Karpas-422 (cell line): ENCODE results near the gene SDK1. TPM values are rescaled to one million over a fixed set of nuclear protein-coding genes. Genes with fewer than 3 reads are reported as not detected.

Source experiments
- DNase-seq: peaks from one replicate; pipeline ENCODE4 v3.0.0-alpha.2; 2015
- H2AFZ ChIP-seq: fragments of 200-600 bp; sonication (generic); 2 replicates; pipeline ENCODE4 v1.6.1; 2014; ENCODE audit warnings: antibody characterized with exemption, low read length, mixed read lengths
- H3K27ac ChIP-seq: fragments of 200-600 bp; sonication (generic); 2 replicates; pipeline ENCODE4 v1.5.1; 2014; ENCODE audit warnings: mild to moderate bottlenecking, low read length, moderate library complexity
- H3K27me3 ChIP-seq: fragments of 200-600 bp; sonication (generic); 2 replicates; pipeline ENCODE4 v1.6.1; 2014; ENCODE audit warnings: low read length, mixed read lengths
- H3K36me3 ChIP-seq: fragments of 200-600 bp; sonication (generic); 2 replicates; pipeline ENCODE4 v1.6.1; 2014; ENCODE audit warnings: low read length, mixed read lengths; ENCODE audit not compliant: insufficient read depth
- H3K4me1 ChIP-seq: fragments of 200-600 bp; sonication (generic); 2 replicates; pipeline ENCODE4 v1.6.1; 2014; ENCODE audit warnings: mild to moderate bottlenecking, low read length, mixed read lengths
- H3K4me2 ChIP-seq: fragments of 200-600 bp; sonication (generic); 2 replicates; pipeline ENCODE4 v1.6.1; 2014; ENCODE audit warnings: low read length, low read depth, mild to moderate bottlenecking; ENCODE audit not compliant: poor library complexity, severe bottlenecking
- H3K4me3 ChIP-seq: fragments of 200-600 bp; sonication (generic); 2 replicates; pipeline ENCODE4 v1.5.1; 2014; ENCODE audit warnings: mild to moderate bottlenecking, antibody characterized with exemption, low read length, mixed read lengths
- H3K79me2 ChIP-seq: fragments of 200-600 bp; sonication (generic); 2 replicates; pipeline ENCODE4 v1.6.1; 2014; ENCODE audit warnings: mild to moderate bottlenecking, low read length, mixed read lengths
- H3K9ac ChIP-seq: fragments of 200-600 bp; sonication (generic); 2 replicates; pipeline ENCODE4 v1.6.0; 2014; ENCODE audit warnings: low read length
- H3K9me2 ChIP-seq: fragments of 200-600 bp; sonication (generic), shearing (Covaris generic); replicated peaks from 2 replicates; pipeline ENCODE4 v1.6.0; 2014; ENCODE audit warnings: mild to moderate bottlenecking, low read length, moderate library complexity; ENCODE audit not compliant: insufficient read depth
- H3K9me3 ChIP-seq: fragments of 300-700, 200-600 bp; sonication (generic); 2 replicates; pipeline ENCODE4 v1.6.1; 2014; ENCODE audit warnings: low read length, mixed read lengths
- H4K20me1 ChIP-seq: fragments of 200-600 bp; sonication (generic); 2 replicates; pipeline ENCODE4 v1.6.1; 2014; ENCODE audit warnings: mild to moderate bottlenecking, antibody characterized with exemption, low read length, low read depth; ENCODE audit not compliant: insufficient read depth
- total RNA-seq: library from RNA; depleted of rRNA; stranded (reverse); fragments of >200 nt; shearing (Covaris generic); gene quantifications from 2 replicates; pipeline ENCODE4 v1.2.3, GENCODE V29; 2014; ENCODE audit warnings: low replicate concordance

SDK1 gene
- total RNA-seq, 1 experiment from 2014 or later = not detected

DNA sequence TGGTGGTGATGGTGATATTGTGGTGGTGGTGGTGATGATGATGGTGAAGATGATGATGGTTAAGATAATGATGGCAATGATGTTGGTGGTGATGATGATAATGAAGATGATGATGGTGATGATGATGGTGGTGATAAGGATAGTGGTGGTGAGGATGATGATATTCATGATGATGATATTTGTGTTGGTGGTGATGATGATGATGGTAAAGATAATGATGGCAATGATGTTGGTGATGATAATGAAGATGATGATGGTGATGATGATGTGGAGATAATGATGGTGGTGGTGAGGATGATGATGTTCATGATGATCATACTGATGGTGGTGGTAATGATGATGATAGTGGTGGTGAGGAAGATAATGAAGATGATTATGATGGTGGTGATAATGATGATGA lies 30.7 kb upstream of the SDK1 start:
- H4K20me1 ChIP-seq = no peaks in the 10 kb centered on the region
- H3K9ac ChIP-seq = no peak overlapping the region
- no peaks in the 10 kb centered on the region for H3K79me2 ChIP-seq

DNA sequence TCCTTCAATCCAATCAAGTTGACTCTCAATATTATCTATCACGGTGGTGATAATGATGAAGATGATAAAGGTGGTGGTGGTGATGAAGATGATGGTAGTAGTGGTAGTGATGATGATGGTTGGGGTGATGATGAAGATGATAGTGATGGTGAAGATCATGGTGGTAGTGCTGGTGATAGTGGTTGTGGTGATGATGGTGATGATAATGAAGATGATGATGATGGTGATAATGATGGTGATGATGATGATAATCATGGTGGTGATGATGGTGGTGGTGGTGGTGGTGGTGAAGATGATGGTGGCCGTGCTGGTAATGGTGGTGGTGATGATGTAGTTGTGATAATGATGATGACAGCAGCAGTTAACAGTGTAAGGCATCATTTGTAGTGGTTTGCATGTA lies 29.8 kb upstream of the SDK1 start:
- no peak overlapping the region for H3K4me2 ChIP-seq
- H3K4me1 ChIP-seq = no peaks in the 10 kb centered on the region
- no peak overlapping the region for H3K4me3 ChIP-seq
- H3K36me3 ChIP-seq = no peaks in the 10 kb centered on the region
- H4K20me1 ChIP-seq = no peaks in the 10 kb centered on the region
- H3K9me3 ChIP-seq = no peaks in the 10 kb centered on the region
- H3K9me2 ChIP-seq = no peaks in the 10 kb centered on the region
- H3K79me2 ChIP-seq = no peaks in the 10 kb centered on the region
- DNase-seq = no peak
- no peak overlapping the region for H2AFZ ChIP-seq
- H3K27ac ChIP-seq = no peak overlapping the region
- no peaks in the 10 kb centered on the region for H3K27me3 ChIP-seq
- no peak overlapping the region for H3K9ac ChIP-seq

More for the DNA sequence above, 30.7 kb upstream of the SDK1 start:
- no peak overlapping the region for H3K4me2 ChIP-seq
- no peak overlapping the region for H3K4me3 ChIP-seq
- no peak overlapping the region for H3K27ac ChIP-seq
- H3K9me3 ChIP-seq = no peaks in the 10 kb centered on the region
- H3K27me3 ChIP-seq = no peaks in the 10 kb centered on the region
- no peak for DNase-seq
- H3K36me3 ChIP-seq = no peaks in the 10 kb centered on the region
- no peaks in the 10 kb centered on the region for H3K4me1 ChIP-seq
- H2AFZ ChIP-seq = no peak overlapping the region
- H3K9me2 ChIP-seq = no peaks in the 10 kb centered on the region

DNA sequence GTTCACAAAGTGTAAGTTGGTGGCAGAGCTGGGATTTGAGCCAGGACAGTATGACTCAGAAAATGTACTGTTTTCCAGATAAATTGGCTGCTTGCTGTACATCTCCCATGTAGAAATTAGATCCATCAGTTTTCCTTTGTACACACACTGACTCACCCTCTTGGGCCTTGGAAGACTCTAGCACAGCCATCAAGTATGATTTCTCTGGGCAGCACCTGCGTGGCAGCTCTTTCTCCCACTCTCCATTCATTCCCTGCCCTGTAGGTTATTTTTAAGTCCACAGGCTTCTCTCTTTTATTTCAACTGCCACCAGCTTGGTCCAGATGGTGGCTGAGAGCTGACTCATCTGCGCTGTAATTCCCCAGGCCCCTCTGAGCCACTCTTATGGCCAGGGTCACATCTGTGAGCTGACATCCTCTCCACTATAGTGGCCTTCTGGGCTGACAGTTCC lies 28.3 kb upstream of the SDK1 start:
- Histone ChIP-seq H3K9me3 (no peaks in the 10 kb centered on the region), H3K9ac (no peak overlapping the region), H4K20me1 (no peaks in the 10 kb centered on the region), H3K4me1 (no peaks in the 10 kb centered on the region), H3K4me3 (no peak overlapping the region), H3K79me2 (no peaks in the 10 kb centered on the region), H3K27ac (no peak overlapping the region), H3K9me2 (no peaks in the 10 kb centered on the region), H2AFZ (no peak overlapping the region), H3K4me2 (no peak overlapping the region), H3K27me3 (no peaks in the 10 kb centered on the region), H3K36me3 (no peaks in the 10 kb centered on the region)
- DNase-seq = no peak

DNA sequence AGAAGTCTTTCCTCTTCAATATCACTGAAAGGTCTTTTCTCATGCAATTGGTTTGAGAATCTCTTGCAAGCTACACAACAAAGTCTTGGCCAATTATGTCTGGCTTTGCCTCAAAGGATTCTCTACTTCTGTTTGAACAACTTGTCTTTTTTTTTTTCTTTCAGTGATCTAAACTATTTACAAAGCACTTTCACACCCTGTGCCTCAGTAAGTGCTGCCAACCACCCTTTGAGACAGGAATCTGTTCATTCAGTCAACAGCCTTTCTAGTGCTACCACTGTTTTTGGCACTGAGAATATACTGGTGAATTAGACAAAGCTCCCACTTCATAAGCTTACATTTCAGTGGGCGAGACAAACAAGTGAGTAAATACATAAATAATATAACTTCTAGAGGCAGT lies 26.9 kb upstream of the SDK1 start:
- DNase-seq = no peak
- no peaks in the 10 kb centered on the region for H3K79me2 ChIP-seq
- no peaks in the 10 kb centered on the region for H3K36me3 ChIP-seq
- H3K4me2 ChIP-seq = no peak overlapping the region
- no peak overlapping the region for H3K4me3 ChIP-seq
- H3K27me3 ChIP-seq = no peaks in the 10 kb centered on the region
- no peak overlapping the region for H2AFZ ChIP-seq
- H3K27ac ChIP-seq = no peak overlapping the region
- no peak overlapping the region for H3K9ac ChIP-seq
- no peaks in the 10 kb centered on the region for H4K20me1 ChIP-seq
- H3K9me3 ChIP-seq = no peaks in the 10 kb centered on the region
- no peaks in the 10 kb centered on the region for H3K9me2 ChIP-seq
- no peaks in the 10 kb centered on the region for H3K4me1 ChIP-seq

DNA sequence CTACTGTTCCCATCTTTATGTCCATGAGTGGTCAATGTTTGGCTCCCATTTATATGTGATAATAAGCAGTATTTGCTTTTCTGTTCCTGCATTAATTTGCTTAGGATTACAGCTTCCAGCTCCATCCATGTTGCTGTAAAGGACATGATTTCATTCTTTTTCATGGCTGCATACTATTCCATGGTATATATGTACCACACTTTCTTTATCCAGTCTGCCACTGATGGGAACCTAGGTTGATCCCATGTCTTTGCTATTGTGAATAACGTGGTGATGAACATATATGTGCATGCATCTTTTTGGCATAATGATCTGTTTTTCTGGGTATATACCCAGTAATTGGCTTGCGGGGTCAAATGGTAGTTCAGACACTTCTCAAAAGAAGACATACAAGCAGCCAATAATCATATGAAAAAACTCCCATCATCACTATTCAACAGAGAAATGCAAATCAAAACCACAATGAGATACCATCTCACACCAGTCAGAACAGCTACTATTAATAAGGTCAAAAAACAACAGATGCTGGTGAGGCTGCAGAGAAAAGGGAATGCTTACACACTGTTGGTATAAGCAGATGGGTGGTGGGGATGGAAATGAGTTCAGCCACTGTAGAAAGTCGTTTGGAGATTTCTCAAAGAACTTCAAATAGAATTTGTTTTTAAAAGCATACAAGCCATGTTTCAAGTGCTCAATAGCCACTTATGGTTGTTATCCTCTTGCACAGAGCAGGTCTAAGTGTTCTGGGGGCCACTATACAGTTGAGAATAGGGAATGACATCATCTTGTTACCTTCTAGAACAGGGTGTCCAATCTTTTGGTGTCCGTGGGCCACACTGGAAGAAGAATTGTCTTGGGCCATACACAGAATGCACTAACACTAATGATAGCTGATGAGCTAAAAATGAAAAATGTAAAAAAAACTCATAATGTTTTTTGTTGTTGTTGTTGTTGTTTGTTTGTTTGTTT lies 23.2 kb upstream of the SDK1 start:
- no peak overlapping the region for H3K4me2 ChIP-seq
- H2AFZ ChIP-seq = no peak overlapping the region
- H3K36me3 ChIP-seq = no peaks in the 10 kb centered on the region
- no peak for DNase-seq
- H4K20me1 ChIP-seq = no peaks in the 10 kb centered on the region
- no peaks in the 10 kb centered on the region for H3K4me1 ChIP-seq
- H3K9ac ChIP-seq = no peak overlapping the region
- H3K9me2 ChIP-seq = no peaks in the 10 kb centered on the region
- H3K27me3 ChIP-seq = no peaks in the 10 kb centered on the region
- H3K9me3 ChIP-seq = no peaks in the 10 kb centered on the region
- H3K27ac ChIP-seq = no peak overlapping the region
- no peaks in the 10 kb centered on the region for H3K79me2 ChIP-seq
- no peak overlapping the region for H3K4me3 ChIP-seq

DNA sequence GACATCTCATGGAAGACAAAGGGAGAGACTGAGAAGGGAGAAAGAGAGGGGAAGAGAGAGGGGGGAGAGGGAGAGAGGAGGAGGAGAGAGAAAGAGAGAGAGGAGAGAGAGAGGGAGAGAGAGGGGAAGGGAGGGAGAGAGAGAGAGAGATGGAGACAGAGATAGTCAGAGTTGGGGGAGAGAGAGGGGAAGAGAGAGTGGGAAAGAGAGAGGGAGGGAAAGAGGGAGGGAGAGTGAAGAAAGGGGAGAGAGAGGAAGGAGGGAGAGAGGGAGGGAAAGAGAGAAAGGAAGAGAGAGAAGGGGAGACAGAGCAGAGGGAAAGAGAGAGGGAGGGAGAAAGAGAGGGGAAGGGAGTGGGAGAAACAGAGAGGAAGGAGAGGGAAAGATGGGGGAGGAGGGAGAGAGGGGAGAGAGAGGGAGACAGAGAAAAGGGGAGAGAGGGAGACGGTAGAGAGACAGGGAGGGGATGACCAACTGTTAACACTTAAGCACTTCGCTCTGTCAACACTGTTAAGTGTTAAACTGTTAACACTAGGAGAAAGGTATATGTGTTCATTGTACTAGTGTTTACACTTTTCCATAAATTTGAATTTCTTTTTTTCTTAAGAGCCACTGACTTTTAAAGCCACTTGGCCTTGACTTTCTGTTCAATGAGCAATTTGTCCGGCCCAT lies 21.8 kb upstream of the SDK1 start:
- Histone ChIP-seq H3K9me2 (no peaks in the 10 kb centered on the region), H3K36me3 (no peaks in the 10 kb centered on the region), H3K4me1 (no peaks in the 10 kb centered on the region), H3K79me2 (no peaks in the 10 kb centered on the region), H2AFZ (no peak overlapping the region), H3K4me3 (no peak overlapping the region), H3K27ac (no peak overlapping the region), H4K20me1 (no peaks in the 10 kb centered on the region), H3K9me3 (no peaks in the 10 kb centered on the region), H3K4me2 (no peak overlapping the region), H3K27me3 (no peaks in the 10 kb centered on the region), H3K9ac (no peak overlapping the region)
- no peak for DNase-seq

DNA sequence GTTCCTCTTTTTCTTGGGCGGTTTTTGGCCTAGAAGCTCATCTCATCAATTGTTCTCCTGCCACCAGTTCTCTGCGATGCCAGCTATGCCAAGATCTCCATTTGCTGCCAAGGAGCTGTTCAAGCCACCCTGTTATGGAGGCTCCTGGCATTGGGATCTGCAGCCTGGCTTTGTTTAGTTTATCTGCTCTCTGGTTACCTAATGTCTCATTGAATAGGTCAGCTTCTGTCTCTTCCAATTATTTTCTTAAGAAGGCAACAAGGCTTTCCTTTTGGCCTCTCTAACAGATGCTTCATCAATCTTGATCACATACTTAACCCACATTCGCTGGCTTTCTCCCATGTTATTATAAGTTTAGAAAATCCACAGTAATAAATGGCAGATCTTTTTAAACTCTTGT lies 20.6 kb upstream of the SDK1 start:
- Histone ChIP-seq H3K79me2 (no peaks in the 10 kb centered on the region), H3K4me3 (no peak overlapping the region), H4K20me1 (no peaks in the 10 kb centered on the region), H3K27me3 (no peaks in the 10 kb centered on the region), H2AFZ (no peak overlapping the region), H3K4me2 (no peak overlapping the region), H3K9me2 (no peaks in the 10 kb centered on the region), H3K9ac (no peak overlapping the region), H3K27ac (no peak overlapping the region), H3K36me3 (no peaks in the 10 kb centered on the region), H3K4me1 (no peaks in the 10 kb centered on the region), H3K9me3 (no peaks in the 10 kb centered on the region)
- DNase-seq = no peak

DNA sequence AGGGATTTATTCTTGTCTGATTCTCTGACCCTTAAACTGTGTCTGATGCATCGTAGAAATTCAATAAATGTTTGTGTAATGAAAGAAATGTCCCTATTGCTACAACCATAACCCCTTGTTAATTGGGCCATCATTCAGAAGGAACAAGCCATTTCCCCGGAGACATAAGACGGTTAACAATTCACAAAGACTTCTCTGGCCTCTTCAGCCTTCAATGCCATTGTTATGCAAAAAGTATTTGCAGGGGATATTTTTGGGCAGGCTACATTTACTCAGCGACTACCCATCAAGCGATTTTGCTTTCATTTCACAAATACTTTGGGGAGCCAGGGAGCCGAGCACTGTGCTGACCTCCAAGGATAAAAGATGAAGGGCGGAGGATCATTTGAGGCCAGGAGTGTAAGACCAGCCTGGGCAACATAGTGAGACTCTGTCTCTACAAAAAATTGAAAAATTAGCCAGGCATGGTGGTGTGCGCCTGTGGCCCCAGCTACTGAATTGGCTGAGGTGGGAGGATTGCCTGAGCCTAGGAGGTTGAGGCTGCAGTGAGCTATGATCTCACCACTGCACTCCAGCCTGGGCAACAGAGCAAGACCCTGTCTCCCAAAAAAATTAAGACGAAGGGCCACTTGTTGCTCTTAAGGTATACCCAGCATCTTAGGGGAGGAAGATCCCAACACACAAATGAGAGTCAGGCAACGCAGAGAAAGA lies 20.0 kb upstream of the SDK1 start:
- Histone ChIP-seq H3K27me3 (no peaks in the 10 kb centered on the region), H3K9me3 (no peaks in the 10 kb centered on the region), H3K79me2 (no peaks in the 10 kb centered on the region), H3K27ac (no peak overlapping the region), H3K36me3 (no peaks in the 10 kb centered on the region), H2AFZ (no peak overlapping the region), H4K20me1 (no peaks in the 10 kb centered on the region), H3K4me1 (no peaks in the 10 kb centered on the region), H3K4me2 (no peak overlapping the region), H3K9ac (no peak overlapping the region), H3K9me2 (no peaks in the 10 kb centered on the region), H3K4me3 (no peak overlapping the region)
- DNase-seq = no peak
